HCT116 (cell line): Measurements from ENCODE around the gene CDKAL1. TPM values are rescaled to one million over a fixed set of nuclear protein-coding genes. Genes with fewer than 3 reads are reported as not detected.

ENCODE experiments used
- ATAC-seq: fragments of 200-7000 bp; cut with Tn5 transposase; 2 replicates; pipeline ENCODE4 v1.9.1; 2020; ENCODE audit warnings: mild to moderate bottlenecking, moderate library complexity
- BruUV-seq: library from RNA; stranded (reverse); fragments of 400-500 nt; replicated peaks from 2 replicates; lab custom pipeline; 2021; lab: Mats Ljungman, UMichigan
- CTCF ChIA-PET: fragments of 300-600 bp; sonication (Branson Sonifier 250); formaldehyde crosslinking; loops from one replicate; lab custom pipeline; 2021; ENCODE audit warnings: antibody characterized with exemption; lab: Charles Lee
- POLR2A ChIA-PET: fragments of 300-600, 350-600 bp; sonication (Branson Sonifier 250); formaldehyde crosslinking; loops from one replicate; lab custom pipeline; 2021; ENCODE audit warnings: antibody characterized with exemption; lab: Charles Lee
- RAD21 ChIA-PET, 2 experiments: fragments of 300-600 bp; sonication (Branson Sonifier 250); formaldehyde crosslinking; loops; one replicate each; lab custom pipeline; 2023; ENCODE audit warnings: low total read pairs in 2 of 2; ENCODE audit not compliant: uncharacterized antibody in 2 of 2, unreplicated experiment in 2 of 2, low non-redundant PET in 1 of 2; lab: Charles Lee
- DNase-seq: peaks from one replicate; pipeline ENCODE4 v3.0.0-alpha.2; 2010; ENCODE audit warnings: low read depth, low spot score
- H2AFZ ChIP-seq: fragments of 200-600 bp; shearing (Covaris generic), sonication (generic); 2 replicates; pipeline ENCODE4 v1.6.1; 2017; ENCODE audit warnings: low read depth, mixed run types, mixed read lengths, antibody characterized with exemption, low read length; ENCODE audit not compliant: poor library complexity, severe bottlenecking
- H3K27ac ChIP-seq: 2 replicates; pipeline ENCODE4 v1.5.1; 2012; ENCODE audit warnings: low read depth, low read length
- H3K27me3 ChIP-seq: fragments of 200-600 bp; sonication (generic); 2 replicates; pipeline ENCODE4 v1.6.1; 2016; ENCODE audit warnings: mixed run types, low read length, mixed read lengths; ENCODE audit not compliant: insufficient read depth
- H3K36me3 ChIP-seq, 2 experiments: fragments of 200-500 bp in 1 of 2; fragments of 200-600 bp in 1 of 2; sonication (Bioruptor generic) in 1 of 2; sonication (generic) in 1 of 2; 2 replicates each; pipeline versions ENCODE4 v1.5.1 to v1.6.1; 2014 to 2016; ENCODE audit warnings: low read length in 2 of 2, inconsistent platforms in 1 of 2, mixed read lengths in 1 of 2, mixed run types in 1 of 2; ENCODE audit not compliant: insufficient read depth in 2 of 2, control insufficient read depth in 1 of 2
- H3K4me1 ChIP-seq, 2 experiments: fragments of 200-600 bp in 1 of 2; sonication (generic) in 1 of 2; 2 replicates each; pipeline versions ENCODE4 v1.5.1 to v1.6.1; 2012 to 2017; ENCODE audit warnings: low read length in 2 of 2, inconsistent platforms in 1 of 2, mild to moderate bottlenecking in 1 of 2, mixed read lengths in 1 of 2, mixed run types in 1 of 2, moderate library complexity in 1 of 2; ENCODE audit not compliant: insufficient read depth in 2 of 2, control insufficient read depth in 1 of 2
- H3K4me2 ChIP-seq: fragments of 200-600 bp; sonication (generic); 2 replicates; pipeline ENCODE4 v1.6.1; 2017; ENCODE audit warnings: mixed run types, low read length, mixed read lengths
- H3K4me3 ChIP-seq, 2 experiments: fragments of 200-600 bp in 1 of 2; sonication (generic) in 1 of 2; replicated peaks in 1 of 2; 2 replicates each; pipeline ENCODE4 v1.5.1; 2011 to 2016; ENCODE audit warnings: low read length in 2 of 2, control low read depth in 1 of 2, low read depth in 1 of 2, mild to moderate bottlenecking in 1 of 2, mixed read lengths in 1 of 2, mixed run types in 1 of 2
- H3K79me2 ChIP-seq: fragments of 200-600 bp; sonication (generic); 2 replicates; pipeline ENCODE4 v1.6.1; 2017; ENCODE audit warnings: mild to moderate bottlenecking, mixed run types, low read length, moderate library complexity, mixed read lengths; ENCODE audit not compliant: insufficient read depth
- H3K9ac ChIP-seq: fragments of 200-600 bp; sonication (generic); 2 replicates; pipeline ENCODE4 v1.6.1; 2016; ENCODE audit warnings: low read length, mixed read lengths
- H3K9me2 ChIP-seq: fragments of 200-600 bp; sonication (generic), shearing (Covaris generic); 2 replicates; pipeline ENCODE4 v1.6.1; 2017; ENCODE audit warnings: mixed run types, mild to moderate bottlenecking, moderate library complexity; ENCODE audit not compliant: insufficient read depth
- H3K9me3 ChIP-seq, 2 experiments: fragments of 200-500 bp in 1 of 2; fragments of 200-600 bp in 1 of 2; sonication (Bioruptor generic) in 1 of 2; sonication (generic) in 1 of 2; 2 replicates each; pipeline ENCODE4 v1.6.1; 2014 to 2017; ENCODE audit warnings: low read length in 2 of 2, mixed read lengths in 2 of 2, inconsistent platforms in 1 of 2, low read depth in 1 of 2, mild to moderate bottlenecking in 1 of 2, mixed run types in 1 of 2, moderate library complexity in 1 of 2; ENCODE audit not compliant: control insufficient read depth in 1 of 2, insufficient read depth in 1 of 2
- H4K20me1 ChIP-seq: fragments of 200-600 bp; sonication (generic), shearing (Covaris generic); 2 replicates; pipeline ENCODE4 v1.6.1; 2017; ENCODE audit warnings: mixed run types, mild to moderate bottlenecking, moderate library complexity; ENCODE audit not compliant: insufficient read depth
- CEBPB ChIP-seq: IDR thresholded peaks from 2 replicates; pipeline ENCODE4 v1.6.1; 2012; ENCODE audit warnings: low read depth
- EGR1 ChIP-seq: IDR thresholded peaks from 2 replicates; pipeline ENCODE4 v1.6.1; 2012; ENCODE audit warnings: low read depth
- EZH2phosphoT487 ChIP-seq: fragments of 200-600 bp; IDR thresholded peaks from 2 replicates; pipeline ENCODE4 v1.6.1; 2018; ENCODE audit warnings: antibody characterized with exemption, borderline replicate concordance
- FOSL1 ChIP-seq: IDR thresholded peaks from 2 replicates; pipeline ENCODE4 v1.6.1; 2012; ENCODE audit warnings: low read depth
- JUND ChIP-seq: IDR thresholded peaks from 2 replicates; pipeline ENCODE4 v1.6.1; 2012
- POLR2A ChIP-seq: IDR thresholded peaks from 2 replicates; pipeline ENCODE4 v1.7.0; 2011; ENCODE audit warnings: borderline replicate concordance; ENCODE audit not compliant: insufficient read depth, insufficient read length; ENCODE audit errors: extremely low read depth
- POLR2AphosphoS5 ChIP-seq: IDR thresholded peaks from 2 replicates; pipeline ENCODE4 v1.6.1; 2011; ENCODE audit warnings: mild to moderate bottlenecking, low read depth, low read length, moderate library complexity
- RAD21 ChIP-seq: IDR thresholded peaks from 2 replicates; pipeline ENCODE4 v1.6.1; 2012; ENCODE audit warnings: low read depth, mild to moderate bottlenecking
- SIN3A ChIP-seq: IDR thresholded peaks from 2 replicates; pipeline ENCODE4 v1.6.1; 2012; ENCODE audit warnings: low read depth
- SRF ChIP-seq: IDR thresholded peaks from 2 replicates; pipeline ENCODE4 v1.6.1; 2012; ENCODE audit warnings: low read depth
- TCF7L2 ChIP-seq: IDR thresholded peaks from 2 replicates; pipeline ENCODE4 v1.7.0; 2011; ENCODE audit warnings: borderline replicate concordance, inconsistent platforms; ENCODE audit not compliant: insufficient read depth, insufficient read length; ENCODE audit errors: extremely low read depth
- ZFX ChIP-seq: fragments of 450-650 bp; IDR thresholded peaks from 2 replicates; pipeline ENCODE4 v1.6.1; 2017
- ZNF274 ChIP-seq: fragments of 200-500 bp; sonication (Bioruptor generic); IDR thresholded peaks from 2 replicates; pipeline ENCODE4 v1.6.1; 2014; ENCODE audit warnings: mild to moderate bottlenecking, low read depth, low read length, inconsistent platforms
- intact Hi-C: fragments of 100-400 bp; cut with micrococcal nuclease; formaldehyde crosslinking; loops from 2 replicates; pipeline ENCODE4 v1.10.0; 2022
- total RNA-seq: library from RNA; stranded (reverse); gene quantifications from one replicate; pipeline ENCODE4 v1.2.1, GENCODE V29; 2021; ENCODE audit not compliant: unreplicated experiment
- TF ChIP-seq, protein P1 (sequence below): IDR thresholded peaks from 2 replicates; pipeline ENCODE4 v1.6.1; 2012
- TF ChIP-seq, protein P2 (sequence below), 3 experiments: fragments of 200-600 bp in 1 of 3; sonication (generic) in 1 of 3; IDR thresholded peaks in 2 of 3; conservative IDR thresholded peaks in 1 of 3; 2 replicates each; pipeline ENCODE4 v1.5.1; 2012 to 2017; ENCODE audit warnings: low read depth in 2 of 3, low read length in 2 of 3, antibody characterized with exemption in 1 of 3, borderline replicate concordance in 1 of 3, control low read depth in 1 of 3, mild to moderate bottlenecking in 1 of 3, mixed read lengths in 1 of 3, mixed run types in 1 of 3, moderate library complexity in 1 of 3; ENCODE audit not compliant: insufficient read depth in 1 of 3
- TF ChIP-seq, protein P3 (sequence below): IDR thresholded peaks from 2 replicates; pipeline ENCODE4 v1.6.1; 2012
- TF ChIP-seq, protein P4 (sequence below): IDR thresholded peaks from 2 replicates; pipeline ENCODE4 v1.6.1; 2011; ENCODE audit warnings: mild to moderate bottlenecking, low read length, moderate library complexity; ENCODE audit not compliant: insufficient replicate concordance; ENCODE audit errors: extremely low read depth

The CDKAL1 gene
- total RNA-seq, 1 experiment from 2014 or later = 14.9 TPM

DNA sequence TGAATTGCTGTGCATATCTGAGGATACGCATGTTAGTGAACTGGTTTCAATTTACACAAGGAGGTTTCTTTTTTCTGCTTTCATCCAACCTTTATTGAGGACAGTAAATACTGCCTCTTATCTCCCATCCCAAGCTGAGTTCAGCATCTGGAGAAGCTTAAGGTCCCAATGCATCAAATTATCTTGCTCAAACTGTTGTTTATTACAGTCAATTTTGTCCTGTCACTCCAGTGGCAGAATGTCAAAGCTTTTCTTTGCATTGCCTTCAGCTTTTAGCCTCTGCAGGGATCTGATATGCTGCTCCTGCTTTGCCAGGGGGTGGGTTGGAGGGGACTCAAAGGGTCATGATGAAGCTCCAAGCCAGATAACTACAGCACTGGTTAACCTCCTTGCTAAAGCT, 623.9 kb downstream of the CDKAL1 start:
- H2AFZ ChIP-seq = no peak overlapping the region
- TF ChIP-seq CEBPB (no peak), POLR2AphosphoS5 (no peak), SRF (no peak), ZNF274 (no peak), FOSL1 (no peak), EZH2phosphoT487 (no peak), POLR2A (no peak), EGR1 (no peak), JUND (no peak), TCF7L2 (no peak), SIN3A (no peak), ZFX (no peak), RAD21 (no peak)
- TF ChIP-seq, protein P1, sequence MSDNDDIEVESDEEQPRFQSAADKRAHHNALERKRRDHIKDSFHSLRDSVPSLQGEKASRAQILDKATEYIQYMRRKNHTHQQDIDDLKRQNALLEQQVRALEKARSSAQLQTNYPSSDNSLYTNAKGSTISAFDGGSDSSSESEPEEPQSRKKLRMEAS = no peak
- TF ChIP-seq, protein P2, sequence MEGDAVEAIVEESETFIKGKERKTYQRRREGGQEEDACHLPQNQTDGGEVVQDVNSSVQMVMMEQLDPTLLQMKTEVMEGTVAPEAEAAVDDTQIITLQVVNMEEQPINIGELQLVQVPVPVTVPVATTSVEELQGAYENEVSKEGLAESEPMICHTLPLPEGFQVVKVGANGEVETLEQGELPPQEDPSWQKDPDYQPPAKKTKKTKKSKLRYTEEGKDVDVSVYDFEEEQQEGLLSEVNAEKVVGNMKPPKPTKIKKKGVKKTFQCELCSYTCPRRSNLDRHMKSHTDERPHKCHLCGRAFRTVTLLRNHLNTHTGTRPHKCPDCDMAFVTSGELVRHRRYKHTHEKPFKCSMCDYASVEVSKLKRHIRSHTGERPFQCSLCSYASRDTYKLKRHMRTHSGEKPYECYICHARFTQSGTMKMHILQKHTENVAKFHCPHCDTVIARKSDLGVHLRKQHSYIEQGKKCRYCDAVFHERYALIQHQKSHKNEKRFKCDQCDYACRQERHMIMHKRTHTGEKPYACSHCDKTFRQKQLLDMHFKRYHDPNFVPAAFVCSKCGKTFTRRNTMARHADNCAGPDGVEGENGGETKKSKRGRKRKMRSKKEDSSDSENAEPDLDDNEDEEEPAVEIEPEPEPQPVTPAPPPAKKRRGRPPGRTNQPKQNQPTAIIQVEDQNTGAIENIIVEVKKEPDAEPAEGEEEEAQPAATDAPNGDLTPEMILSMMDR (IDR thresholded peaks at IDR 0.05 in 2 of 3, conservative IDR thresholded peaks at IDR 0.05 in 1 of 3; ENCODE audit: borderline replicate concordance in 1 of 3, insufficient read depth in 1 of 3, low read depth in 2 of 3, low read length in 2 of 3) = no peak
- TF ChIP-seq, protein P3, sequence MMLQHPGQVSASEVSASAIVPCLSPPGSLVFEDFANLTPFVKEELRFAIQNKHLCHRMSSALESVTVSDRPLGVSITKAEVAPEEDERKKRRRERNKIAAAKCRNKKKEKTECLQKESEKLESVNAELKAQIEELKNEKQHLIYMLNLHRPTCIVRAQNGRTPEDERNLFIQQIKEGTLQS = no peak
- TF ChIP-seq, protein P4, sequence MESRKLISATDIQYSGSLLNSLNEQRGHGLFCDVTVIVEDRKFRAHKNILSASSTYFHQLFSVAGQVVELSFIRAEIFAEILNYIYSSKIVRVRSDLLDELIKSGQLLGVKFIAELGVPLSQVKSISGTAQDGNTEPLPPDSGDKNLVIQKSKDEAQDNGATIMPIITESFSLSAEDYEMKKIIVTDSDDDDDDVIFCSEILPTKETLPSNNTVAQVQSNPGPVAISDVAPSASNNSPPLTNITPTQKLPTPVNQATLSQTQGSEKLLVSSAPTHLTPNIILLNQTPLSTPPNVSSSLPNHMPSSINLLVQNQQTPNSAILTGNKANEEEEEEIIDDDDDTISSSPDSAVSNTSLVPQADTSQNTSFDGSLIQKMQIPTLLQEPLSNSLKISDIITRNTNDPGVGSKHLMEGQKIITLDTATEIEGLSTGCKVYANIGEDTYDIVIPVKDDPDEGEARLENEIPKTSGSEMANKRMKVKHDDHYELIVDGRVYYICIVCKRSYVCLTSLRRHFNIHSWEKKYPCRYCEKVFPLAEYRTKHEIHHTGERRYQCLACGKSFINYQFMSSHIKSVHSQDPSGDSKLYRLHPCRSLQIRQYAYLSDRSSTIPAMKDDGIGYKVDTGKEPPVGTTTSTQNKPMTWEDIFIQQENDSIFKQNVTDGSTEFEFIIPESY = no peak
- TF ChIP-seq, all 23 proteins: peak for 0
- H3K27me3 ChIP-seq = no peaks in the 10 kb centered on the region
- H3K4me1 ChIP-seq = peaks cover 8 to 13% of the 10 kb centered on the region in 2 experiments
- no peaks in the 10 kb centered on the region for H3K36me3 ChIP-seq
- H3K9me3 ChIP-seq = no peaks in the 10 kb centered on the region
- POLR2A ChIA-PET = no interaction called here
- no peaks in the 10 kb centered on the region for H4K20me1 ChIP-seq
- CTCF ChIA-PET = no interaction called here
- no TSS peak for BruUV-seq
- H3K79me2 ChIP-seq = no peaks in the 10 kb centered on the region
- H3K9me2 ChIP-seq = no peaks in the 10 kb centered on the region
- H3K4me2 ChIP-seq = no peak overlapping the region
- no peak overlapping the region for H3K27ac ChIP-seq
- RAD21 ChIA-PET = no interaction called here
- intact Hi-C loops = no loop called here
- DNase-seq (no peak), ATAC-seq (no peak)
- H3K4me3 ChIP-seq = no peak overlapping the region
- H3K9ac ChIP-seq = no peak overlapping the region
